MM.1S (cell line): Measurements from ENCODE around the gene PDE4B.

Experiments used
- DNase-seq: peaks from one replicate; pipeline ENCODE4 v3.0.0-alpha.2; 2015
- H2AFZ ChIP-seq: fragments of 300-600 bp; sonication (generic); 2 replicates; pipeline ENCODE4 v1.6.0; 2016; ENCODE audit warnings: antibody characterized with exemption, low read length
- H3F3A ChIP-seq: fragments of 300-600 bp; sonication (generic); 2 replicates; pipeline ENCODE4 v1.6.1; 2016; ENCODE audit warnings: mild to moderate bottlenecking, antibody characterized with exemption, low read length, moderate library complexity, mixed read lengths; ENCODE audit not compliant: insufficient read depth
- H3K27ac ChIP-seq: fragments of 300-600 bp; sonication (generic); 2 replicates; pipeline ENCODE4 v1.5.1; 2016; ENCODE audit warnings: mild to moderate bottlenecking, low read length
- H3K27me3 ChIP-seq: fragments of 300-600 bp; sonication (generic); replicated peaks from 2 replicates; pipeline ENCODE4 v1.6.0; 2016; ENCODE audit warnings: low read length; ENCODE audit not compliant: insufficient read depth
- H3K36me3 ChIP-seq: fragments of 300-600 bp; sonication (generic); replicated peaks from 2 replicates; pipeline ENCODE4 v1.6.1; 2016; ENCODE audit warnings: mild to moderate bottlenecking, low read length, mixed read lengths; ENCODE audit not compliant: insufficient read depth
- H3K4me1 ChIP-seq: fragments of 300-600 bp; sonication (generic); 2 replicates; pipeline ENCODE4 v1.6.1; 2016; ENCODE audit warnings: low read length, mixed read lengths
- H3K4me2 ChIP-seq: fragments of 300-600 bp; sonication (generic); 2 replicates; pipeline ENCODE4 v1.6.0; 2016; ENCODE audit warnings: low read depth, low read length
- H3K4me3 ChIP-seq: fragments of 300-600 bp; sonication (generic); 2 replicates; pipeline ENCODE4 v1.5.1; 2016; ENCODE audit warnings: low read length, mixed read lengths
- H3K79me2 ChIP-seq: fragments of 300-600 bp; sonication (generic); 2 replicates; pipeline ENCODE4 v1.6.1; 2016; ENCODE audit warnings: mixed run types, low read length, mixed read lengths
- H3K9ac ChIP-seq: fragments of 300-600 bp; sonication (generic); 2 replicates; pipeline ENCODE4 v1.6.1; 2016; ENCODE audit warnings: low read length, mixed read lengths
- H3K9me2 ChIP-seq: fragments of 300-600 bp; sonication (generic); replicated peaks from 2 replicates; pipeline ENCODE4 v1.6.1; 2016; ENCODE audit warnings: mild to moderate bottlenecking, low read length, mixed read lengths; ENCODE audit not compliant: insufficient read depth
- H3K9me3 ChIP-seq: fragments of 300-600 bp; sonication (generic); replicated peaks from 2 replicates; pipeline ENCODE4 v1.6.1; 2016; ENCODE audit warnings: mild to moderate bottlenecking, low read length, mixed read lengths; ENCODE audit not compliant: insufficient read depth
- H4K20me1 ChIP-seq: fragments of 300-600 bp; sonication (generic); 2 replicates; pipeline ENCODE4 v1.6.1; 2016; ENCODE audit warnings: mild to moderate bottlenecking, low read length, moderate library complexity, mixed read lengths; ENCODE audit not compliant: insufficient read depth
- EZH2 ChIP-seq: fragments of 300-600 bp; sonication (generic); optimal IDR thresholded peaks from 2 replicates; pipeline ENCODE3; 2017; ENCODE audit warnings: low read depth, mild to moderate bottlenecking, antibody characterized with exemption, low read length, mixed read lengths
- EZH2phosphoT487 ChIP-seq: fragments of 300-600 bp; sonication (generic); IDR thresholded peaks from 2 replicates; pipeline ENCODE4 v1.6.1; 2018; ENCODE audit warnings: antibody characterized with exemption, low read length
- TF ChIP-seq, protein P1 (sequence below): fragments of 300-600 bp; sonication (generic); IDR thresholded peaks from 2 replicates; pipeline ENCODE4 v1.5.1; 2016; ENCODE audit warnings: antibody characterized with exemption, low read length, mixed read lengths

The PDE4B gene

GRCh38 chr1:66285618-66286270 is 493.0 kb downstream of the PDE4B start:
- Histone ChIP-seq H3K27me3 (no peaks in the 10 kb centered on the region), H3K27ac (no peak overlapping the region), H3K9me2 (no peaks in the 10 kb centered on the region), H3K4me1 (peaks cover 49% of the 10 kb centered on the region), H4K20me1 (no peaks in the 10 kb centered on the region), H3K9me3 (no peaks in the 10 kb centered on the region), H2AFZ (no peak overlapping the region), H3K79me2 (no peaks in the 10 kb centered on the region), H3K4me3 (no peak overlapping the region), H3F3A (peaks cover 26% of the 10 kb centered on the region), H3K9ac (no peak overlapping the region), H3K4me2 (no peak overlapping the region), H3K36me3 (no peaks in the 10 kb centered on the region)
- no peak for TF ChIP-seq EZH2phosphoT487
- no peak for TF ChIP-seq EZH2
- TF ChIP-seq, protein P1, sequence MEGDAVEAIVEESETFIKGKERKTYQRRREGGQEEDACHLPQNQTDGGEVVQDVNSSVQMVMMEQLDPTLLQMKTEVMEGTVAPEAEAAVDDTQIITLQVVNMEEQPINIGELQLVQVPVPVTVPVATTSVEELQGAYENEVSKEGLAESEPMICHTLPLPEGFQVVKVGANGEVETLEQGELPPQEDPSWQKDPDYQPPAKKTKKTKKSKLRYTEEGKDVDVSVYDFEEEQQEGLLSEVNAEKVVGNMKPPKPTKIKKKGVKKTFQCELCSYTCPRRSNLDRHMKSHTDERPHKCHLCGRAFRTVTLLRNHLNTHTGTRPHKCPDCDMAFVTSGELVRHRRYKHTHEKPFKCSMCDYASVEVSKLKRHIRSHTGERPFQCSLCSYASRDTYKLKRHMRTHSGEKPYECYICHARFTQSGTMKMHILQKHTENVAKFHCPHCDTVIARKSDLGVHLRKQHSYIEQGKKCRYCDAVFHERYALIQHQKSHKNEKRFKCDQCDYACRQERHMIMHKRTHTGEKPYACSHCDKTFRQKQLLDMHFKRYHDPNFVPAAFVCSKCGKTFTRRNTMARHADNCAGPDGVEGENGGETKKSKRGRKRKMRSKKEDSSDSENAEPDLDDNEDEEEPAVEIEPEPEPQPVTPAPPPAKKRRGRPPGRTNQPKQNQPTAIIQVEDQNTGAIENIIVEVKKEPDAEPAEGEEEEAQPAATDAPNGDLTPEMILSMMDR: no peak
- no peak for DNase-seq

- Histone ChIP-seq H3K36me3 (no peaks in the 10 kb centered on the region), H3K79me2 (no peaks in the 10 kb centered on the region), H4K20me1 (no peaks in the 10 kb centered on the region), H3K9ac (no peak overlapping the region), H3K4me2 (no peak overlapping the region), H3K9me3 (no peaks in the 10 kb centered on the region), H3K27ac (no peak overlapping the region), H3K9me2 (no peaks in the 10 kb centered on the region), H3F3A (peaks cover 26% of the 10 kb centered on the region), H3K27me3 (no peaks in the 10 kb centered on the region), H3K4me1 (peaks cover 43% of the 10 kb centered on the region), H3K4me3 (no peak overlapping the region), H2AFZ (no peak overlapping the region)
- DNase-seq: no peak
- TF ChIP-seq EZH2 (no peak), EZH2phosphoT487 (no peak)
- TF ChIP-seq, protein P1: no peak
Observed at GRCh38 chr1:66286307-66286706, 493.6 kb downstream of the PDE4B start.

GRCh38 chr1:66288048-66288447 is 495.4 kb downstream of the PDE4B start:
- no peak for DNase-seq
- no peak overlapping the region for H3K4me2 ChIP-seq
- no peaks in the 10 kb centered on the region for H3K9me2 ChIP-seq
- H3K9me3 ChIP-seq: no peaks in the 10 kb centered on the region
- H4K20me1 ChIP-seq: no peaks in the 10 kb centered on the region
- H3K4me1 ChIP-seq: peaks cover 32% of the 10 kb centered on the region
- no peak overlapping the region for H3K27ac ChIP-seq
- H3K4me3 ChIP-seq: no peak overlapping the region
- H3K9ac ChIP-seq: no peak overlapping the region
- H3K36me3 ChIP-seq: no peaks in the 10 kb centered on the region
- TF ChIP-seq EZH2phosphoT487 (no peak), EZH2 (no peak)
- TF ChIP-seq, protein P1: no peak
- no peaks in the 10 kb centered on the region for H3K27me3 ChIP-seq
- H2AFZ ChIP-seq: no peak overlapping the region
- peaks cover 12% of the 10 kb centered on the region for H3F3A ChIP-seq
- H3K79me2 ChIP-seq: no peaks in the 10 kb centered on the region
